H1 (cell line): ENCODE data around the gene IGLL5. TPM values are rescaled to one million over a fixed set of nuclear protein-coding genes. Genes with fewer than 3 reads are reported as not detected.

Experiments used
- CTCF ChIA-PET: fragments of 300-600 bp; sonication (Branson Sonifier 250); formaldehyde crosslinking; loops from one replicate; lab custom pipeline; 2021; ENCODE audit not compliant: partially characterized antibody; lab: Charles Lee
- POLR2A ChIA-PET: fragments of 300-600 bp; sonication (Branson Sonifier 250); formaldehyde crosslinking; loops from one replicate; lab custom pipeline; 2021; ENCODE audit warnings: inconsistent platforms; ENCODE audit not compliant: partially characterized antibody; lab: Charles Lee
- DNase-seq, 2 experiments: peaks; one replicate each; pipeline versions ENCODE4 v3.0.0 to v3.0.0-alpha.2; 2010 to 2022; ENCODE audit warnings: low spot score in 2 of 2, low read depth in 1 of 2, mixed read lengths in 1 of 2
- FAIRE-seq: peaks from 2 replicates; lab custom pipeline; 2011; peaks lifted over from hg19 to GRCh38; lab: Jason Lieb, UNC
- H2AFZ ChIP-seq: 2 replicates; pipeline ENCODE4 v1.8.1; 2012; ENCODE audit warnings: low read length, inconsistent platforms
- H2AK5ac ChIP-seq: 2 replicates; pipeline ENCODE4 v1.6.1; 2013; ENCODE audit warnings: low read depth, low read length
- H2BK120ac ChIP-seq: replicated peaks from 2 replicates; pipeline ENCODE3; 2013; ENCODE audit warnings: low read depth, low read length, inconsistent platforms
- H2BK12ac ChIP-seq: 2 replicates; pipeline ENCODE4 v1.6.1; 2013; ENCODE audit warnings: low read depth, low read length
- H2BK15ac ChIP-seq: 2 replicates; pipeline ENCODE4 v1.6.1; 2013; ENCODE audit warnings: low read length
- H2BK20ac ChIP-seq: 2 replicates; pipeline ENCODE4 v1.6.1; 2013; ENCODE audit warnings: low read length
- H2BK5ac ChIP-seq: 2 replicates; pipeline ENCODE4 v1.6.1; 2013; ENCODE audit warnings: low read depth, low read length
- H3K14ac ChIP-seq: 2 replicates; pipeline ENCODE4 v1.6.1; 2013; ENCODE audit warnings: inconsistent platforms; ENCODE audit not compliant: insufficient read length
- H3K18ac ChIP-seq: 2 replicates; pipeline ENCODE4 v1.6.1; 2013; ENCODE audit warnings: low read length; ENCODE audit errors: extremely low read depth
- H3K23ac ChIP-seq: 2 replicates; pipeline ENCODE4 v1.6.1; 2013; ENCODE audit warnings: inconsistent platforms; ENCODE audit not compliant: insufficient read length
- H3K23me2 ChIP-seq: 2 replicates; pipeline ENCODE4 v1.6.1; 2013; ENCODE audit warnings: low read depth, low read length
- H3K27ac ChIP-seq: 2 replicates; pipeline ENCODE4 v1.6.1; 2011; ENCODE audit warnings: low read depth, low read length, inconsistent platforms
- H3K27me3 ChIP-seq, 4 experiments: replicated peaks in 1 of 4; 1 replicate in 1 of 4; 2 replicates in 3 of 4; pipeline versions ENCODE4 v1.6.1 to v1.8.1; 2011 to 2013; ENCODE audit warnings: low read length in 3 of 4, mild to moderate bottlenecking in 3 of 4, inconsistent platforms in 2 of 4, mixed read lengths in 2 of 4, moderate library complexity in 1 of 4; ENCODE audit not compliant: control insufficient read depth in 3 of 4, insufficient read depth in 3 of 4; ENCODE audit errors: extremely low read depth in 1 of 4
- H3K36me3 ChIP-seq, 4 experiments: 2 replicates each; pipeline versions ENCODE4 v1.6.1 to v1.8.1; 2011 to 2013; ENCODE audit warnings: mild to moderate bottlenecking in 4 of 4, low read length in 3 of 4, moderate library complexity in 2 of 4, control low read depth in 1 of 4, inconsistent platforms in 1 of 4; ENCODE audit not compliant: insufficient read depth in 4 of 4, control insufficient read depth in 2 of 4
- H3K4ac ChIP-seq: replicated peaks from 2 replicates; pipeline ENCODE3; 2013; ENCODE audit warnings: low read length, low read depth, mixed read lengths, inconsistent platforms; ENCODE audit not compliant: insufficient read length
- H3K4me1 ChIP-seq, 4 experiments: replicated peaks in 1 of 4; 1 replicate in 1 of 4; 2 replicates in 3 of 4; pipeline versions ENCODE4 v1.6.1 to v1.8.1; 2011 to 2013; ENCODE audit warnings: low read length in 3 of 4, inconsistent platforms in 2 of 4, mixed read lengths in 1 of 4; ENCODE audit not compliant: insufficient read depth in 4 of 4, control insufficient read depth in 3 of 4
- H3K4me2 ChIP-seq, 2 experiments: 2 replicates each; pipeline versions ENCODE4 v1.6.1 to v1.8.1; 2011 to 2013; ENCODE audit warnings: low read depth in 2 of 2, low read length in 2 of 2, control low read depth in 1 of 2, inconsistent platforms in 1 of 2, mild to moderate bottlenecking in 1 of 2; ENCODE audit not compliant: insufficient read depth in 1 of 2
- H3K4me3 ChIP-seq, 4 experiments: fragments of 200-600, 300-600 bp in 1 of 4; sonication (generic), shearing (Covaris generic), sonication (Bioruptor Twin) in 1 of 4; 2 replicates each; pipeline versions ENCODE4 v1.5.1 to v1.8.1; 2011 to 2016; ENCODE audit warnings: low read length in 4 of 4, low read depth in 3 of 4, control low read depth in 2 of 4, inconsistent platforms in 2 of 4, mild to moderate bottlenecking in 2 of 4, mixed read lengths in 1 of 4, moderate library complexity in 1 of 4; ENCODE audit not compliant: insufficient read depth in 2 of 4; ENCODE audit errors: extremely low read depth in 1 of 4
- H3K56ac ChIP-seq: replicated peaks from 2 replicates; pipeline ENCODE3; 2013; ENCODE audit warnings: low read depth, mild to moderate bottlenecking, mixed read lengths, low read length, inconsistent platforms; ENCODE audit not compliant: insufficient read length
- H3K79me1 ChIP-seq: 2 replicates; pipeline ENCODE4 v1.6.1; 2013; ENCODE audit warnings: low read depth, low read length, control low read depth
- H3K79me2 ChIP-seq, 2 experiments: 2 replicates each; pipeline versions ENCODE4 v1.6.1 to v1.8.1; 2012 to 2013; ENCODE audit warnings: low read length in 2 of 2, mild to moderate bottlenecking in 2 of 2, inconsistent platforms in 1 of 2; ENCODE audit not compliant: insufficient read depth in 2 of 2, control insufficient read depth in 1 of 2
- H3K9ac ChIP-seq, 4 experiments: replicated peaks in 1 of 4; 1 replicate in 1 of 4; 2 replicates in 3 of 4; pipeline versions ENCODE4 v1.6.1 to v1.8.1; 2011 to 2013; ENCODE audit warnings: low read depth in 3 of 4, low read length in 3 of 4, control low read depth in 2 of 4, mild to moderate bottlenecking in 2 of 4, moderate library complexity in 2 of 4, inconsistent platforms in 1 of 4; ENCODE audit errors: extremely low read depth in 1 of 4
- H3K9me3 ChIP-seq, 2 experiments: 2 replicates each; pipeline versions ENCODE4 v1.6.1 to v1.8.1; 2012 to 2013; ENCODE audit warnings: mild to moderate bottlenecking in 2 of 2, moderate library complexity in 2 of 2, control low read depth in 1 of 2, inconsistent platforms in 1 of 2, low read depth in 1 of 2, low read length in 1 of 2, mixed read lengths in 1 of 2; ENCODE audit not compliant: insufficient read depth in 2 of 2
- H4K20me1 ChIP-seq, 2 experiments: replicated peaks in 1 of 2; 2 replicates each; pipeline versions ENCODE3 to v1.8.1; 2011 to 2013; ENCODE audit warnings: inconsistent platforms in 2 of 2, low read length in 2 of 2, mild to moderate bottlenecking in 1 of 2; ENCODE audit not compliant: insufficient read depth in 2 of 2, control insufficient read depth in 1 of 2
- H4K5ac ChIP-seq: 2 replicates; pipeline ENCODE4 v1.6.1; 2013; ENCODE audit warnings: low read length, low read depth, mixed read lengths, inconsistent platforms; ENCODE audit not compliant: insufficient read length
- H4K8ac ChIP-seq: 2 replicates; pipeline ENCODE4 v1.8.0; 2013; ENCODE audit warnings: mild to moderate bottlenecking, moderate library complexity, low read length, inconsistent platforms; ENCODE audit not compliant: insufficient read depth; ENCODE audit errors: extremely low read depth
- H4K91ac ChIP-seq: replicated peaks from 2 replicates; pipeline ENCODE3; 2013; ENCODE audit warnings: low read length, mixed read lengths, inconsistent platforms; ENCODE audit not compliant: insufficient read length
- RNF2 ChIP-seq: fragments of 200-900, 300-1000 bp; sonication (generic); IDR thresholded peaks from 2 replicates; pipeline ENCODE4 v1.7.1; 2016; ENCODE audit warnings: borderline replicate concordance, low read depth, mild to moderate bottlenecking, antibody characterized with exemption, low read length; ENCODE audit not compliant: poor library complexity, severe bottlenecking; ENCODE audit errors: missing control alignments
- RXRA ChIP-seq: IDR thresholded peaks from 2 replicates; pipeline ENCODE4 v1.6.1; 2011; ENCODE audit warnings: low read depth, mild to moderate bottlenecking, low read length, moderate library complexity; ENCODE audit not compliant: insufficient read depth
- WGBS, 2 experiments: shearing (Covaris generic) in 1 of 2; methylation state at CpG; one replicate each; pipeline versions ENCODE4 v1.1.6 to v1.1.7; 2013 to 2015; ENCODE audit warnings: low lambda C conversion rate in 2 of 2, mixed read lengths in 2 of 2, inconsistent platforms in 1 of 2, low coverage in 1 of 2, missing lambda C conversion rate in 1 of 2; ENCODE audit not compliant: insufficient replicate concordance in 2 of 2, insufficient coverage in 1 of 2, insufficient read length in 1 of 2; ENCODE audit errors: extremely low coverage in 1 of 2, missing lambda C conversion rate in 1 of 2; 5-methylcytosine and 5-hydroxymethylcytosine counted together
- polyA plus RNA-seq, 7 experiments: library from polyadenylated mRNA; depleted of rRNA in 3 of 7; stranded (reverse) in 5 of 7; unstranded in 2 of 7; fragments of >200 nt in 5 of 7; fragments of 200-250 nt in 2 of 7; gene quantifications; 1 replicate in 5 of 7; 2 replicates in 1 of 7; 4 replicates in 1 of 7; pipeline versions ENCODE4 v1.2.1 to v1.2.3, GENCODE V29; 2011 to 2013; ENCODE audit warnings: missing spikeins in 2 of 7, mixed read lengths in 2 of 7
- total RNA-seq: library from RNA; stranded (reverse); fragmentation: NEBNext Ultra II Directional; extraction: Animal tissue kit (Norgen Biotek cat#: 25700); gene quantifications from 2 replicates; pipeline ENCODE4 v1.2.1, GENCODE V29; 2021
- TF ChIP-seq, protein P1 (sequence below): IDR thresholded peaks from 2 replicates; pipeline ENCODE4 v1.6.1; 2012; ENCODE audit warnings: inconsistent platforms

The IGLL5 gene
- total and polyA plus RNA-seq, 2 of the 8 experiments (the other 6 are each of a cell fraction or from before 2014, with no cell fraction given): not detected

DNA sequence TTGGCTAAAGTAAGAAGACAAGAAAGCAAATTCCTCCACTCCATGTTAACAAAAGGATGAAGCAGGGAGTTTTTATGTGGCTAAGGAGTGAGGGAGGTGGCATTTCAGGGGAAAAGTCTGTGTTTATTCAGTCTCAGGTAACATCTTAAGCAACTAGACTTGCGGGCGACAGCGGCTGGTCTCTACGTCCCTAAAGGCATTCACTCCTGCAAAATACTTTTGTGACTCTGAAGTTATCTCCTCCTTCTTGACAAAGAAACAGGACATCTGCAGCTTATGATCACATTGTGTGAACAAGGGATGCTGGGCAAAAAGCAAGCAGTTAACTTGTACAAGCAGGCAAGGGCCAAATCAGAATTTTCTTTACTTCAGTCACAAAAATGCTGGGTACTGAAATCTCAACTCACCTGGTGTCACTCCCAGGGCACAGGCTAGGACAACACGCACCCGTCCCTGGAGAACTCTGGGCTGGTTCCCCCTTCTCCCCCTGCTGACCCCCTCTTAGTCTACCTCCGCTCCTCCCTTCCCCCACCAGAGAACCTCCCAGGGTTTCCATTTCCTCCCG is 38.3 kb downstream of the IGLL5 start:
- WGBS, 2 experiments: 80% methylated on average over 6 of the region's 8 CpGs; no CpG with 5 or more reads in 1 of the 2 experiments
- H3K14ac ChIP-seq: no peak overlapping the region
- H3K4ac ChIP-seq: no peak overlapping the region
- TF ChIP-seq RNF2 (no peak), RXRA (no peak)
- TF ChIP-seq, protein P1, sequence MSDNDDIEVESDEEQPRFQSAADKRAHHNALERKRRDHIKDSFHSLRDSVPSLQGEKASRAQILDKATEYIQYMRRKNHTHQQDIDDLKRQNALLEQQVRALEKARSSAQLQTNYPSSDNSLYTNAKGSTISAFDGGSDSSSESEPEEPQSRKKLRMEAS: no peak
- ChIA-PET CTCF (no interaction called here), POLR2A (no interaction called here)
- no peaks in the 10 kb centered on the region for H4K20me1 ChIP-seq
- no peak overlapping the region for H2BK20ac ChIP-seq
- no peak overlapping the region for H2BK120ac ChIP-seq
- no peak overlapping the region for H3K4me3 ChIP-seq
- no peak overlapping the region for H3K56ac ChIP-seq
- H2AFZ ChIP-seq: no peak overlapping the region
- no peaks in the 10 kb centered on the region for H3K23me2 ChIP-seq
- no peak overlapping the region for H2AK5ac ChIP-seq
- H3K9me3 ChIP-seq: peaks cover 28 to 89% of the 10 kb centered on the region in 2 experiments
- H4K91ac ChIP-seq: no peak overlapping the region
- peaks cover 1 to 13% (median 11%) of the 10 kb centered on the region in 4 experiments for H3K27me3 ChIP-seq
- no peaks in the 10 kb centered on the region for H3K79me2 ChIP-seq
- peaks cover 0 to 11% (median 0%) of the 10 kb centered on the region in 4 experiments; a peak in 1 of 7 replicates for H3K4me1 ChIP-seq
- H2BK12ac ChIP-seq: no peak overlapping the region
- H3K79me1 ChIP-seq: no peaks in the 10 kb centered on the region
- H3K18ac ChIP-seq: no peak overlapping the region
- no peak overlapping the region for H3K4me2 ChIP-seq
- H3K9ac ChIP-seq: no peak overlapping the region
- no peak overlapping the region for H4K5ac ChIP-seq
- no peak overlapping the region for H3K23ac ChIP-seq
- H2BK5ac ChIP-seq: no peak overlapping the region
- H3K27ac ChIP-seq: no peak overlapping the region
- H4K8ac ChIP-seq: peak overlapping the region; percentile 23; the same call in 1 of the 2 replicates
- no peak for FAIRE-seq
- no peaks in the 10 kb centered on the region for H3K36me3 ChIP-seq
- DNase-seq: no peak
- H2BK15ac ChIP-seq: no peak overlapping the region
